GM19025 (cell line): ENCODE data around the gene EGFL7.

Experiments
- ATAC-seq: cut with Tn5 transposase; IDR thresholded peaks from one replicate; pipeline ENCODE4 v1.9.1; 2021; ENCODE audit warnings: mild to moderate bottlenecking, low read depth, moderate library complexity; ENCODE audit not compliant: unreplicated experiment

EGFL7 gene

DNA sequence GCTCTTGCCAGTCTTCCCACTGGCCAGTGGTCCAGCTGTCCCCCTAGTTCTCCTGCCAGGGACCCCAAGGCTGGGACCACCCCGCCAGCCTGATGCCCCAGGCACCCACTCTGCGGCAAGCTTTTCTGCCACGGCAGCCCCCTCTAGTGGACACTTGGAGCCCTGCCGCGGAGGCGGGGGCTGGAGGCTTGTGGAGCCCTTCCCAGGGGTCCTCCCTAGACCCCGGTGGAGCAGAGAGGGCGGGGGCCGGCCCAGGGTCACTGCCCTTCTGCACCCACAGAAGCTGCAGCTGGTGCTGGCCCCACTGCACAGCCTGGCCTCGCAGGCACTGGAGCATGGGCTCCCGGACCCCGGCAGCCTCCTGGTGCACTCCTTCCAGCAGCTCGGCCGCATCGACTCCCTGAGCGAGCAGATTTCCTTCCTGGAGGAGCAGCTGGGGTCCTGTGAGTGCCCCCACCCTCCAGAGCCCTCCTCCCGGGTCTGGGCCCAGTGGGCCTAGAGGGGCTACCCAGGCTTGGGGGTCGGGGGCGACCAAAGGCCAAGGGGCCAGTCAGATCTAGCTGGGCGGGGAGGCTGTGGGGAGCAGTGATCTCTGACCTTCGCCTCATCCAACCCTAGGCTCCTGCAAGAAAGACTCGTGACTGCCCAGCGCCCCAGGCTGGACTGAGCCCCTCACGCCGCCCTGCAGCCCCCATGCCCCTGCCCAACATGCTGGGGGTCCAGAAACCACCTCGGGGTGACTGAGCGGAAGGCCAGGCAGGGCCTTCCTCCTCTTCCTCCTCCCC lies 9.1 kb downstream of the EGFL7 start:
- ATAC-seq: no peak

DNA sequence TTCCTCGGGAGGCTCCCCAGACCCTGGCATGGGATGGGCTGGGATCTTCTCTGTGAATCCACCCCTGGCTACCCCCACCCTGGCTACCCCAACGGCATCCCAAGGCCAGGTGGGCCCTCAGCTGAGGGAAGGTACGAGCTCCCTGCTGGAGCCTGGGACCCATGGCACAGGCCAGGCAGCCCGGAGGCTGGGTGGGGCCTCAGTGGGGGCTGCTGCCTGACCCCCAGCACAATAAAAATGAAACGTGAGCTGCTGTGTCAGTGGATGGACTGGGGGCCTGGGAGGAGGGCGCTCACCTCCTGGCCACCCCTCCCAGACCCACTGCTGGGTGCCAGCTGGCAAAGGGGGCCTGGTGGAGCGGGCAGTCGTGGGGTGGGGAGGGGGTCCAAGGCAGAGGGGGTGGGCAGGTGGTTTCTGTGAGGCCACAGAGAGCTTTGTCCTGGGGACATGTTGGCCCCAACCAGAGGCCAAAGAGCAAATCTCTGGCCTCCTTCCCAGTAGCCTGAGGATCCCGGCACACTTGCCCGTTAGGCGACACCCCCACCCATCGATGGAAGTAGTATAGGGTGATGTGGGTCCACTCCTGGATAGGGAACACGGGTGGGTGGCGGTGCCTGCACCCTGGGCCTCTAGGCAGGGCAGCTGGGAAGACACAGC lies 9.8 kb downstream of the EGFL7 start:
- ATAC-seq: no peak

DNA sequence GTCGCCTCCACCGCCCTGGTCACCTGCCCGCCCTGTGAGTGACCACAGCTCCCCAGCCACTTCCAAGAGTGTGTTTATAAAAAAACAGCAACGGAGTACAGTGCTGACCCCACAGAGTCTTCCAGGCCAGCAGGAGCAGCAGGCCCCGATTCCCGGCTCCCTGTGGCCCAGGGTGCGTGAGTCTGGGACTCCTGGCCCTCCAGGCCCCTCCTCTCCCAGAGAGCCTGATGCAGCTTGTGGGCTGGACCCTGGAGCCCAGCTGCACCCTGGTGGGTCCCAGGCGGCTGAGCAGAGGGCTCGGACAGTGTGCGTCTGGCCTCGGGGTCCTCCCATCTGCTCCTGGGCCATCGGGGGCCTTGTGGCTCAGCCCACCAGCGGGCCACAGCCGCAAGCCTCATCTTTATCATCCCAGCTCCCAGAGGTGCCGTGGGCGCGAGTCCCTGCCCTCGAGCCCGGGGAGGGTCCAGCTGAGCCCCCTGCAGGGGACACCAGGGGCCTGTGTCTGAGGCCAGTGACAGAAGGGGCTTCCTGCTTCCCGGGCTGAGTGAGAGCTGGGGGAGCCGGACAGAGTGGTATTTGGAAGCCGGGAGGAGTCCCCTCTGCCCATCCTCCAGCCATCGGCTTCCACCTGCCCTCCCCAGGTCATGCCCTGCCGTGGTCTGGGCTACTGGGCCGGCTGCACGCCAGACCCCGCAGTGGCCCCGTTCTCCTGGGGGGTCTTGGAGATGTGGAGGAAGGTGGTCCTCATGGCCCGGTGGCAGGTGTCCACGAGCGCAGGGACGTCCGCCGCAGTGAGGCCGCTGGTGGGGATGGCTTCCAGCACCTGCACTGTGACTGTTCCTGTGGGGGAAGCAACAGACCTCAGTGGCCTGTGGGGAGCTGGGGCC lies 10.6 kb downstream of the EGFL7 start:
- no peak for ATAC-seq

DNA sequence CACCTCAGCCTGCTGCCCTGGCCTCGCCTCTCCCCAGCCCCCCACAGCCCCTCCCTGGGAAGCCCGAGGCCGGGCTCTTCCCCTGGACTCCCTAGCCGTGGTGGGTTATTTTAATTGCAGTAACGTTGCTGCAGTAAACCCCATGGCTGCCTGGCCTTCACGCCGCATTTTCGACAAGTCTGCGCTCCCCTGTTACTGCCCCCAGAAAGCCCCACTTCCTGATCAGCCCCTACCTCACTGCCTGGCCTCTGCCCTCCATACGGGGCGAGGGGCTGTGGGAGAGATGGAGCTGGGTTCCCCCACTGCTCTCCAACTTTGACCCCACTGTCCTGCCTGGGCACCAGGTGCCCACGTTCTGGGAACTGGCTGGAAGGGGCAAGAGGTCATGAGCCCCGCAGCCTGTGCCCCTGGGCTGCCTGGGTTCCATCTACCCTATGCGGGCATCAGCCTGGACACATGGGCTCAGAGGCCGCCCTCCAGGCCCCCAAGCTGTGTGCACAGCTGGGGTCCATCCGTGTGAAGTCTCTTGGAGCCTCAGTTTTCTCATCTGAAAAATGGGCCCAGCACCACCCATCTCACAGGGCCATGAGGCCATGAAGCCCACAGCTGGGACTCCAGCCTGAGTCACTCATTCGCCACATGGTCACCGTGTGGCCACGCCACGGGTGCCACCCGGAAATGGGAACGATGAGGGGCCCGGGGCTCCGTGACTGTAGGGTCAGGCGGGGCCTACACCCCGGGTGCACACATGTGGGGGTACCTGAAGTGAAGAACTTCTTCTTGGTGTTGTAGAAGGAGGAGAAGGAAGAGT lies 11.5 kb downstream of the EGFL7 start:
- no peak for ATAC-seq

DNA sequence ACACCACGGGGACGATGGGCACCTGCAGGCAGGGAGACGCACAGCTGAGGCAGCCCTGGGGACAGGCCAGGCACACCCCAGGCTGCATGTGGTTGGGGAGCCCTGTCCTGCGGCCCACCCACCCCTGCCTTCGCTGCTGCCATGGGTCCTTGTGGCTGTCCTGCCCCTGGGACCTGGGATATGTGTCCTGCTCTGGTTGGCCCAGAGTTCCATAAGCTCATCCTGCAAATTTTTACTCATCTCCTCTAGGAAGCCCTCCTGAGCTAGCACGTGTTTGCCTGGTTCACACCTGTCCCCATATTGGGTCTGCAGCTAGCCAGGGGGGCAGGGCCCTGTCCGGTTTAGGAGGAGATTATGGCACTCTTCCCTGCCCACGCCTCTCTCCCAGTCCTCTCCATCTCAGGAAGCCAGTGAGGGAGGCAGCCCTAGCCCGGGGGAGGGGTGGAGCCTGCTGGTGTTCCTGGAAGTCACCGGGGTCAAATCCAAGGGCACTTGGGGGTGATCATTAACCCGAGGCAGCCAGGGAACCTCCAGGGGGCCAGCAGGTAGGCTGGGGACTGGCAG lies 12.2 kb downstream of the EGFL7 start:
- no peak for ATAC-seq

DNA sequence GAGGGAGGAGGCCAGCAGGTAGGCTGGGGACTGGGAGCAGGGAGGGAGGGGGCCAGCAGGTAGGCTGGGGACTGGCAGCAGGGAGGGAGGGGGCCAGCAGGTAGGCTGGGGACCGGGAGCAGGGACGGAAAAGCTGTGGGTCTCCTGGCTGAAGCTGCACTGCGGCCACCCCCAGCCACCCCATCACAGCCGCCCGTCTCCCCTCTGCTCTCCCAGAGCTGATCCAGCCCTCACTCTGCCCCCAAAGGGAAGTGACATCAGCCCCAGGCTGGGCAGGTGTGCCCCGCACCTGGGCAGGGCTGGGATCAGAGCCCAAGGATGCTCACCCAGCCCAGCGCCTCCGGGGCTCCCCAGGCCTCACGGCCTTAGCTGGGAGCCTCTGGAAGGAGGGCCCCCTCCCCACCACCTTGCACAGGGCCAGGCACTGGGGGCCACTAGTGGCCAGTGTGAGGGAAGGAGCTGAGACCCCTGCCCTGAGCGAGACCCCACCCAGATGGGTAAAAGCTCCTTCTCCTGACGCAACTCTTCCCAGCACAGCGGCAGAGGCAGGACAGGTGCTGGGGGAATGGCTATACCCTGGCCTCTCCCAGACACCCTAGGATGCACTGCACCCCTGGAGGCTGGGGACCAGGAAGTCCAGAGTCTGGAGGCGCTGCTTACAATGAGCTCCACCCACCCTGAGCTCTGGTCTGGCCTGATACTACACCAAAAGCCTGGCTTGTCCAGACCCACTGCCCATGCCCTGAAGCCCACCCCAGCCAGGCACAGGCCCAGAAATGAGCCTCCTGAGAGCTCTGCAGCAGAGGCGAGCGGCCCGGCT lies 13.0 kb downstream of the EGFL7 start:
- ATAC-seq: no peak

DNA sequence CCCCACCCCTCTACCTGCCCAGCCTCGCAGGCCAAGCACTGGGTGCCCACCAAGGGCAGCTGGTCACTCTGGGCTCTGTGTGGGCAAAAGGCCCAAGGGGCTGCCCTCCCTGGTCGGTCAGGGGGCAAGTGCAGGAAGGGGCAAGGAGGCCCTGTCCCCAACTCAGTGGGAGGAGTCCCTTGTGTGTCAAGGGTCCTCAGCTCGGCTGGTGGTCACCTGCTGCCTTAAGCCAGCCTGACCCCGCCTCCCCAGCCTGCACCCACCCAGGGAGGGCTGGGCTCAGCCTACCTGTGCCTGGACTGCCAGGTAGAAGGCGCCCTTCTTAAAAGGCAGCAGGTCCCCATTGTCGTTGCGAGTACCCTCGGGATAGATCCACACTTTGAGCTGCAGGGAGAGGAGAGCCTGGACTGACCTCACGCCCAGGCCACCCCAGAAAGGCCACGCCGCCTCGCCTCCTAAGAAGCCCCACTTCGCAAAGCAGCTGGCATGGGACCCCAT lies 13.6 kb downstream of the EGFL7 start:
- no peak for ATAC-seq

DNA sequence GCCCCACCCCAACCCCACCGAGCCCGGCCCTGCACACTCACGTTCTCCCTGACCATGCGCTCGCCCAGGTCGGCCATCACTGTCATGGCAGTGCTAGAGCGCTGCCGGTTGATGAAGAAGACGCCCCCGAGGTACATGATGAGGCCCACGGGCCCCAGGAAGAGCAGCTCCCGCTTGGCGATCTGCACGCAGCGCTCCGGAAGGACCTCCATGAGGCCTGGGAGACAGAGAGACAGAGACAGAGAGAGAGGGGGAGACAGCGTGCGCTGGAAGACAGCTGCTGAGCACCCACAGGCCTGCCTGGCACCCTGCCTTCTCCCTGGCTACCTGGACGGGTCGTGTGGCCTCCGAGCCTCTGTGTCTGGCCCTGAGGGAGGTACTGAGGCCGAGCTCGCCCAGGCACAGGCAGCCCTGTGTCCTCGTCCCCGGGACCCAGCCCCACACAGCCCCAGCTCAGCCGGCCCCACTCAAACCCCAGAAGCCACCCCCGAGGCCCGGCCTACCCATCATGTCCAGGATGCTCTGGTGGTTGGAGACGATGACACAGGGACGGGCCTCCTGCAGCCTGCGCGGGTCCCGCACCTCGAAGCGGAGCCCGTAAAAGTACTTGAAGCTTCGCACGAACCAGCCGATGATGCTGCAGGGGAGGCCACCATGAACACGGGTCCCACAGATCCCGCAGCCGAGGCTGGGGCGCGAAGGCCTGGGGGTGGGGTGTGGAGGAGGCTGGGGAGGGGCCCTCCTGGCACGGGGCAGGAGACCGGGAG lies 14.4 kb downstream of the EGFL7 start:
- no peak for ATAC-seq

DNA sequence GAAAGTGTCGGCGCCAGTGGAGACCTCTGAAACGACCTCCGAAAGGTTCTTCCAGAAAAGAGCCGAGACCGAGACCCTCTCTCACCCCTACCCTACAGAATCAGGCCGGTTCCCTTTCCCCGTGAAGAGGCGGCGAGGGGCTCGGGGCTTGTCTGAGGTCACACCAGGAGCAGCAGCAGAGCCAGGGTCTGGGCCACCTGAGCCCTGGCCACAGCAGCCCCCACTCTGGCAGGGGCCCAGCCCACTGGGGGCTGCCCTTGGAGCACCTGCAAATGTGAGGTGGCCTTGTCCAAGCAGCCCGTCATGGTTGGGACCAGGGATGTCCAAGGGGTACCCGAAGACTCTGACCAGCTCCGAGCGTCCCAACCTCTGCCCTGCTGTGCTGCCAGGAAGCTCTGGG lies 15.3 kb downstream of the EGFL7 start:
- no peak for ATAC-seq

DNA sequence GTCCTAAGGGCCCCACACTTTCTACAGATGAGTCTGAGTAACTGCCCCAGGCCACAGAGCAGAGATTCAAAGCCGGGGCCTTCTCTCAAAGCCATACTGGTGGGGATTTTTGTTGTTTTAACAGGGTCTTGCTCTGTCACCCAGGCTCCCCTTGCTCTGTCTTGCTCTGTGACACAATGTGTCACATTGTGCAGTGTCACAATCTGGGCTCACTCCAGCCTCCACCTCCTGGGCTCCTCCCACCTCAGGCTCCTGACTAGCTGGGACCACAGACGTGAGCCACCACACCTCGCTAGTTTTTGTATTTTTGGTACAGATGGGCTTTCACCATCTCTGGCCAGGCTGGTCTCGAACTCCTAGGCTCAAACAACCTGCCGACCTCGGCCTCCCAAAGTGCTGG lies 15.9 kb downstream of the EGFL7 start:
- no peak for ATAC-seq

DNA sequence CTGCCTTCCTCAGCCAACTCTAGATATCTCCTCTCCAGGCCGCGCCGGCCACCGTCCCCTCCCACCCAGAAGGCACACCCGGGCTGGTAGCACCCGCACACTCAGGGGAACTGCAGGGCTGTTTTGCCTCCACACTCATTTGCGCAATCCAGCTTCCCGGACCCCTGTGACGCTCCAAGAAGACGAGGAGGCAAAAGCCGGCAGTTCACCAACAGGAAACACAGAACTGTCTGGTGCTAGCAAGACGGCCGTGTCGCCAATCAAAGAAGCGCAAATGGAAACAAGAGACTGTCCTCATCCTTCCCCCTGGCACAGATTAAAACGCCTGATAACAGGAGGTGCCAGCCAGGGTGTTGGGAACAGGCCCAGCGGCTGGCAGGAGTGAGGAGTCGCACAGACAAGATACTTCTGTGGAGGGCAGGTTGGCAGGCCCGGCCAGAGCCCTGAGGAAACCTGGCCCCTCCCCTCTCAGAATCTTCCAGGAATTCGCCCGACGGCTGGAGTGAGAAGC lies 16.8 kb downstream of the EGFL7 start:
- no peak for ATAC-seq

DNA sequence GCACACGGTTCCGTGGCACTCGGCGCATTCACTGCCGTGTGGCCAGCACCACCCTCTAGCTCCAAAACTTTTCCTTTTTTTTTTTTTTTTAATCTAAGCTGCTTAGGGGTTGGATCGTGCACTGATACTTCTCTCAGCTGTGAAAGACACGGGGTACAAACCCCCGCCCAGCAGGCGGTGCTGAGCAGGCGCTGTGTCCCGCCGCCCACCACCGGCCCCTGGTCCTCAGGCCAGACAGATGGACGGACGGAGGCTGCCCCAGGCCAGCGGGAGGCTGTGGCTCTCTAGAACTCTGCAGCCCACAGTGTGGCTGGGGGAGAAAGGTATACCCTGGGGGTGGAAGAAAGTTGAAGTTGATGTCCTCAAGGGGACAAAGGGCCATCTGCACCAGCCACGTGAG lies 18.3 kb downstream of the EGFL7 start:
- no peak for ATAC-seq

DNA sequence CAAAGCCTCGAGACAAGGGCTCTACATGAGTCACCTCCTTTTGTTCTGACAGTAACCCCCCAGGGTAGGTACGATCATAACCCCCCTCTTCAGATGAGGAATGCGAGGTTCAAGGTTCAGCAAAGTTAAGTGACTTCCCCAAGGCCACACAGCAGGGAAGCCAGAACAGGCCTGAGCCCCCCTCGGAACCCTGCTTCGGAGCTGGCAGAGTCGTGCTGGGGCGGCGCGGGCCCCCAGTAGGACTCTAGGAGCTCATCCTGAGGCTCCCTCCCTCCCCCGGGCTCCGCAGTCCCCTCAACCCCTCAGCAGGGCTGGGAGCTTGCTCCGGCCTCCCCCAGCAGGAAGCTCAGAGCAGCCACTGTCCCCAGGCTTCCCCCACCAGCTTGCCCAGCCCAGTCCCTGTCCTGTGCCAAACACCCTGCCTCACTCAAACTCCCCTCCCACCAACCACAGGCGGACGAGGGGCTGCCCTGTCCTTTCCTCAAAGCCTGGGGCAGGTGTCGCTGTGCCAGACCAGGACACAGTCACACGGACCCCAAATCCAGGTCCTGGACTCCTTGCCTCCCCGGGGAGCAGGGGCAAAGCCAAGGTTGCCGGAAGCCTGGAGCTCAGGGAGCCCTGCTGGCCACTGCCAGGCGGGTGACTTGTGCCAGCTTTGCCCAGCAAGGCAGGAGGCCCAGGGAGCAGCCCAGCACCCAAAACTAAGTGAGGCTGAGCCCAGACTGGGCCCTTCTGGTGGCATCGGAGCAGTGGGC lies 19.4 kb downstream of the EGFL7 start:
- ATAC-seq: no peak

DNA sequence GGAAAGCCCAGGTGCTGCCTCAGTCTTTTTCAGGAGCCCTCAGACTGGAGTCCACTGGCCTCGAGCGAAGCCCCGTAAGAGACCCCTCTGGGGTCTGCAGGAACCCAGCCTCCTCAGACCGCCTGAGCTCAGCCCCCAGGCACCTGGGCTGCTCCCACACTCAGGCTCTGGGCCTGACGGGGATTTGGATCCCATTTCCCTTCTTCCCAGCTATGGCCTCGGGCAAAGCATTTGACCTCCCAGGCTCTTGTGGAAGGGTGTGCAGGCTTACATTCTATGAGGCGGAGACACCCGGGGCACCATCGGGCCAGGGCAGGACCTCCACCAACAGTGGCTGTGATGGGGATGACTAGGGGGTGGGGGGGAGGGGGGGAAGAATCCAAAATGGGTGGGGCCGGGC lies 20.0 kb downstream of the EGFL7 start:
- ATAC-seq: no peak

DNA sequence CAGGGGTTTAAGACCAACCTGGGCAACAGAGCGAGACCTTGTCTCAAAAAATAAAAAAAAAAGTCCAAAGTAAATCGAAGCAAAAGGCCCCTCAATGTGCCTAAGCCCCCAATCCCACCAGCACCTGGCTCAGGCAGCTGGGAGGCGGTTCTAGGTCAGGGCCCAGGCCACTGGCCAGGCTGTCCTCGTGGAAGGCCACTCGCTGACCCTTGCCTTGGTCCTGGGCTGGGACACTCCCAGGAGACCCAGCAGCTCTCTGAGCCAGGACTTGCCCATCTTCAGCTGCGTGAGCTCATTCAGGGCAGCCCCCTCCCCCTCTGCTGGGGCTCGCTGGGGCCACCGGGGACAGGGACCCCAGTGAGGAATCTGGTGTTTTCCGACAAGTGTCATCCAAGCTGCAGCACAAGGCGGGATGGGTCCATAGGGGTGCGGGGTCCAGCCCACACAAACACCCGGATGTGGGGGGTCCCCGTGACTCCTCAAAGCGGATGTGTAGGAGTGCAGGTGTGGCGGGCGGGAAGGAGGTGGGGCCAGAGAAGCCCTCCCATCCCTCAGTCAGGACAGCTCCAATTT lies 20.5 kb downstream of the EGFL7 start:
- ATAC-seq: no peak

DNA sequence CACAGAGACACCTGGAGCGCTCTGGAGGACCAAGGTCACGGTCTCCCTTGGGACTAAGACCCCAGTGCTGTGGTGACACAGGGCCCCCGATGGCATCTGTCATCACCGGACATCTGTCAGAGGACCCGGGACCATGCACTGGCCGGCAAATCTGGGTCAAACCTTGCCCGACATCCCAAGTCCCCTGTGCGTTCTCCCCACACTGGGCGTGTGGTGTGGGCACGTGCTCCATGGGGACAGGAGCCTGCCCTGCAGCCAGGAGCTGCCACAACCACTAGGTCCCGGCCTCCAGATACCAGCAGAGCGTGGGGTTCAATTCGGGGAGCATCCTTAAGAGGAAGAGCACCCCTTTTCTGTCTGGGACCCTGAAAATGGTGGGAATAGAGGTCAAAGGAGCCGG lies 21.0 kb downstream of the EGFL7 start:
- no peak for ATAC-seq

DNA sequence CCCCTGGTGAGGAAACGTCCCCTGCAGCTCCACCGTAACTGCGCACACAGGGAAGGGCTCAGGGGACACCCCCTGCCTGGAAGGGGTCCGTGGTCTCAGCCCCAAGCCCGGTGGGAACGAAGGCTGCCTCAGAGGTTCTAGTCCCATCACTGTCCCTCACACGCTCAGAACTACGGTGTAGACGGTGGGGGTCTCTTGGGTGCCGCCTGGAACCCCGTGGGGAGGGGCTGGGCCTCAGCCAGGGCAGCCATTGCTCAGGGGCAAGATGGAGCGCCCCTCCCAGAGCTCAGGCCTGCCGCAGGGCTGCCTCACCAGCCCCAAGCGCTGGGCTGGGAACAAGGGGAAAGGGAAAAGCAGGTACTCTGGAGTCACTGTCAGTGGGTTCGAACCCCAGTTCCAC lies 21.6 kb downstream of the EGFL7 start:
- ATAC-seq: no peak
